HG02642 (cell line): ENCODE results near the gene KANSL2.
A peak's percentile ranks its signal among the peaks of the same experiment; 100 is the strongest.
"Not testable (repeated sequence)": the region's sequence is repeated elsewhere in the genome, so short reads cannot be mapped to it uniquely, and the experiment has no call there.

Experiments
- ATAC-seq: cut with Tn5 transposase; IDR thresholded peaks from one replicate; pipeline ENCODE4 v1.9.1; 2021; ENCODE audit warnings: mild to moderate bottlenecking; ENCODE audit not compliant: unreplicated experiment, poor library complexity

Gene KANSL2

GRCh38 chr12:48681710-48682532, at the start of gene KANSL2:
TSS of gene KANSL2 (minus strand) at chr12:48682238. CDS start at chr12:48681632, 606 bp downstream.
- peak; percentile 99 for ATAC-seq

- ATAC-seq = no peak
Observed at GRCh38 chr12:48728807-48729206, 46.8 kb upstream of the KANSL2 start.

GRCh38 chr12:48720737-48721136, 38.7 kb upstream of the KANSL2 start:
- not testable (repeated sequence) for ATAC-seq

- not testable (repeated sequence) for ATAC-seq
Observed at GRCh38 chr12:48720171-48720570, 38.1 kb upstream of the KANSL2 start.

- not testable (repeated sequence) for ATAC-seq
Observed at GRCh38 chr12:48719002-48719401, 37.0 kb upstream of the KANSL2 start.

GRCh38 chr12:48717252-48717695, 35.2 kb upstream of the KANSL2 start:
- peak; percentile 3 for ATAC-seq

GRCh38 chr12:48716493-48717251, 34.6 kb upstream of the KANSL2 start, which contains the start of gene CCNT1:
TSS of gene CCNT1 (minus strand) at chr12:48716707. CDS start at chr12:48716675, 32 bp downstream.
- peak; percentile 97 for ATAC-seq

- no peak for ATAC-seq
Observed at GRCh38 chr12:48716168-48716492, 34.1 kb upstream of the KANSL2 start.

GRCh38 chr12:48712209-48712608, 30.2 kb upstream of the KANSL2 start:
- ATAC-seq = no peak

GRCh38 chr12:48698822-48699221, 16.8 kb upstream of the KANSL2 start:
- not testable (repeated sequence) for ATAC-seq

- ATAC-seq = no peak
Observed at GRCh38 chr12:48696626-48697025, 14.6 kb upstream of the KANSL2 start.

GRCh38 chr12:48695859-48696258, 13.8 kb upstream of the KANSL2 start:
- ATAC-seq = no peak

- no peak for ATAC-seq
Observed at GRCh38 chr12:48694038-48694437, 12.0 kb upstream of the KANSL2 start.

- ATAC-seq = no peak
Observed at GRCh38 chr12:48693572-48693971, 11.5 kb upstream of the KANSL2 start.

GRCh38 chr12:48691826-48692487, 9.9 kb upstream of the KANSL2 start:
- no peak for ATAC-seq

GRCh38 chr12:48690990-48691389, 9.0 kb upstream of the KANSL2 start:
- no peak for ATAC-seq

- no peak for ATAC-seq
Observed at GRCh38 chr12:48690436-48690835, 8.4 kb upstream of the KANSL2 start.

GRCh38 chr12:48688836-48689235, 6.8 kb upstream of the KANSL2 start:
- no peak for ATAC-seq

GRCh38 chr12:48687592-48687991, 5.6 kb upstream of the KANSL2 start:
- no peak for ATAC-seq

GRCh38 chr12:48686615-48687334, 4.7 kb upstream of the KANSL2 start:
- no peak for ATAC-seq
